LoVo (cell line): ENCODE measurements around the gene SYNRG.
A peak's percentile ranks its signal among the peaks of the same experiment; 100 is the strongest.

Source experiments
- DNase-seq: peaks from one replicate; pipeline ENCODE4 v3.0.0-alpha.2; 2016; ENCODE audit warnings: low spot score

Gene SYNRG

DNA sequence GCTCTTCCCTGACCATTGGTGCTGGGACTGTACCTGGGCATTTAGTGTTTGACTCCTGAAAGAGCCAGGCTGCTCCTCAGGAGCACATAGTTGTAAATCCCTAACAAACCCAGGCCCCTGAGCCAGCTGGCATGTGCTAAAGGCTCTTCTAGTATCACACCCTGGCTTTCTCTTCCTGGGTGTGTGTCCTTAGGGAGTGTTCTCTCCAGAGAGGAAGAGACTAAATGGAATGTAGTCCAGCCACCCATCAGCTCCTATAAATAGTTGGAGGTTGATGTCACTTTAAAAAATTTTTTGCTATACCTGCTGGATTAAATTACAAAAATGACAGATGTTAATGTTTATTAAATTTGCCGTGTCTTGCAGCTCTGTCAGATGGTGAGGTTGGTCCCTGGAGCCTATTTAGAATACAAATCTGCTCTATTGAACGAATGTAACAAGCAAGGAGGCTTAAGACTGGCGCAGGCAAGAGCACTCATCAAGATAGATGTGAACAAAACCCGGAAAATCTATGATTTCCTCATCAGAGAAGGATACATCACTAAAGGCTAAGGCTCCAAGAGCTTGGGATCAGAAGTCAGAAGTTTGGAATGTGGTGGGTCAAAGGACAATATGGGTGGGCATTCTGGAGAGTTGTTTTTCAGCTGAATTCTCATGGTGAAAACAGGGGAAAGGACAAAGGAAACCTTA lies 132.6 kb downstream of the SYNRG start:
- DNase-seq = peak; percentile 32

DNA sequence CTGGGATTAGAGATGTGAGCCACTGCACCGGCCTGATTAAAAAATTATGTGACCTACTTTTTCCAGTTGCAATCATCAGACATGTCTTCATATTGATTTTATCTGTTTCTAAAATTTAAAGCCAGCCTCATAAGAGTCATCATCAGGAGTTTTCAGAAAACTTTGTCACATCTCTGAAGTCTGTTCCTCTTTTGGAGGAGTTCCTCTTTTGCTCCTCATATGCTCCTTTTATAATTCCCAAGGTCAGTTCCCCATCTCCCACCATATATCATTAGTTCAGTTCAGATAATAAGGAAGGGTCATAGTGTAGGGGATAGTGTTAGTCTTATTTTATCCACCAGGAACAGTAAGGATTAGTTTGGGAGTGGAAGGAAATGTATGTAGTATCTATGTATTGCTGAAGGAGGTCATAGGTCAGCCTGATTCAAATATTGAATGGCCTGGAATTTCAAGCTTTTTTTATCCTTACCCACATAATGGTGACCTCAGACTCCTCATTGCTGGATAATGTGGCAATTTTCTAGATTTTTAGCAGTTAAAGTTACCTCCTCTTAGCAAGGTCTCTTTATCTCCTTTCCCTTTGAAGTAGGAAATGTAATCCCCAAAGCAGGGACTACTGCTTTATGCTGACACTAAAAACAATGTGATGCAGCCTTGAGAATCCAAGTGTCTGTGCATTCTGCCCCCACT lies 133.3 kb downstream of the SYNRG start:
- no peak for DNase-seq

DNA sequence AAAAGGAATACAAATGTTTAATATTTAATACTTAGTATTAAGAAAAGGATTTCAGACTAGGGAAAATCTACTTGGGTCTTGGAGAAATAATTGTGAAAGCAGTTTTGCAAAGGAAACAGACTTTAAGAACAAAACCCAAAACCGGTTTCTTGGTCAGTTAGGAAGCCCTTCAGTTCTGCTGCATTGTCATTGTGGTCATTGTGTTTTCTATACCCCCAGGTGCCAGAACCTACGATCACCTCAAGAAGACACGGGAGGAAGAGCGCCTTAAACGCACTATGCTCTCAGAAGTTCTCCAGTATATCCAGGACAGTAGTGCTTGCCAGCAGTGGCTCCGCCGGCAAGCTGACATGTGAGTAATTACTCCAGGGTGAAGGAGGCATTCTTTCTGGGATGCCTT lies 139.0 kb downstream of the SYNRG start:
- DNase-seq = no peak

DNA sequence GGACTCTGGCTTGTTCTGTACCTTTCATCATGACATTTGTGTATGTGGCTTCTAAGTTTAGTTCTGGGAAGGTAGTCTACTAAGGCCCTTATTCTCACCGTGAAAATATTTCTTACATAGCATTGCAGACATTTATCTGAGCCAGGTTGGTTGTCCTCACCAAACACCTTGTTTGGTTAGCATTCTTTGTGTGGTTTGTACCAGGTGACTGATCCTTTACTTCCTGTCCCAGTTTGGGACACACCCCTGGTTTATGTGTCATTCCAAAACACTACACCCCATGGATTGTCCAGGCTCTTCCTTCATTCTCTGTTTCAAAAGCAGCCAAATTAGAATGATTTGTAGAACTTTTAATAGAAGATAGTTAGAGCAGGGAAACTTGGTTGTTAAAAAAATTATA lies 142.7 kb downstream of the SYNRG start:
- peak; percentile 25 for DNase-seq

DNA sequence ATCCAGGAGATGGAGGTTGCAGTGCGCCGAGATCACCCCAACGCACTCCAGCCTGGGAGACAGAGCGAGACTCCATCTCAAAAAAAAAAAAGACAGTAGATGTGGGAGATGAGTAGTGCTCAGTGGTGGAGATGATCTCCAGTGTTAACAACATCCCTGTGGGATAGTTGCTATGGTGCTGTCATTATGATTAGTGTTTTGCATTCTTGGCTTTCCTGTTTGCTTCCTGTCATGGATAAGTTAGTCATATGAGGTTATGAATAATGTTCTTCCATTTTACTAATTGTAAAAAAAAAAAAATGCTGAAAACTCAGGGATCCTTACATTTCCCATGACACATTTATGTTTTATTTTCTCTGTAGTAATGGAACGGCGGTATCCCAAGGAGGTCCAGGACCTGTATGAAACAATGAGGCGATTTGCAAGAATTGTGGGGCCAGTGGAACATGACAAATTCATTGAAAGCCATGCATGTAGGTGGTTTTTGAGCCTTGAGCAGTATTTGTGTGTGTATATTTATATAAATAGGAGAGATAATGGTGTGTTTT lies 144.1 kb downstream of the SYNRG start:
- no peak for DNase-seq
